Activated CD4-positive, alpha-beta T cell treated with anti-CD3 and anti-CD28 coated beads, Interleukin-2, amount 50 U/mL, for 1 hour (primary cell): ENCODE results near the gene BARX1.
A peak's percentile ranks its signal among the peaks of the same experiment; 100 is the strongest.
"Not testable (repeated sequence)": the region's sequence is repeated elsewhere in the genome, so short reads cannot be mapped to it uniquely, and the experiment has no call there.

Experiments
- DNase-seq: peaks from one replicate; pipeline ENCODE4 v3.0.0-alpha.2; 2020

Gene BARX1, protein sequence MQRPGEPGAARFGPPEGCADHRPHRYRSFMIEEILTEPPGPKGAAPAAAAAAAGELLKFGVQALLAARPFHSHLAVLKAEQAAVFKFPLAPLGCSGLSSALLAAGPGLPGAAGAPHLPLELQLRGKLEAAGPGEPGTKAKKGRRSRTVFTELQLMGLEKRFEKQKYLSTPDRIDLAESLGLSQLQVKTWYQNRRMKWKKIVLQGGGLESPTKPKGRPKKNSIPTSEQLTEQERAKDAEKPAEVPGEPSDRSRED

DNA sequence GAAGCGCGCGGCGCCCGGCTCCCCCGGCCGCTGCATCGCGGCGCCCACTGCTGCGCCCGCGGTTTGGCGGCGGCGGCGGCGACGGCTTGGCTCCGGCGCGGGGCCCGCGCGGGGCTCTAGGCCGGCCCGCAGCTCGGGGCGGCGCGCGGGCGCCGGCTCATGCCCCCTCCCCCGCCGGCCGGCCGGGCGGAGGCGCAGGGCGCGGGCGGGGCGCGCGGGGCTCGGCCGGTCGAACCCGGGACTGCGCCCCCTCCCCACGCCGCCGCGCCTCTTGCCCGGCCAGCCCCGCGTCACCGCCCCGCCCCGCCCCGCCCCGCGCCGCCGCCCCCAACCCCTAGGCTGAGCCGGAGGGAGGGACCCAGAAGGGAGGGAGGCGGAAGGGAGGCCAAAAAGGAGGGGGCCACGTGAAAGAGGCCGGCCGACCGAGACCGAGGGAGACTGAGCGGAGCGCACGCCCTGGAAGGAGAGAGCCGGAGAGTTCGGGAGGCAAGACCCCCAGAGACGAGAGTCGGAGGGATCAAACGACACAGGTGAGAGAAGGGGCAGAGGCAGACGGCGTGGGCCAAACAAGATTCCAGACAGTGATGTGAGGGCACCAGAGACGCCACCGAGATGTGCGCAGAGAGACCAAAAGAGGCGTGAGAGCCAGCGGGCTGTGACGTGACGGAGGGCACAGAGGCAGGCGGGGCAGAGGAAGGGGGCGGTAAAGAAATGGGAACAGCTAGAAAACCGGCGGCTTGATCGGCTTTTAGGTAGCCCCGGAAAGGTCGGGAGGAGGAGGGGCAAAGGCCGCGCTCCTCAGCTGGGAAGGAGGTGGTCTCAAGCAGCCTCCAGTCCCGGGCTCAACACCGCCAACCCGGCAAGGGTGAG lies at the start of gene BARX1:
Gene BARX1 (minus strand): TSS at position 245 of the 870 bp plus-strand sequence. CDS start 209 bp downstream, at position 36.
- DNase-seq: peak; percentile 39

- DNase-seq: no peak
Measured at GRCh38 chr9:94002316-94003140, 47.4 kb upstream of the BARX1 start.

DNA sequence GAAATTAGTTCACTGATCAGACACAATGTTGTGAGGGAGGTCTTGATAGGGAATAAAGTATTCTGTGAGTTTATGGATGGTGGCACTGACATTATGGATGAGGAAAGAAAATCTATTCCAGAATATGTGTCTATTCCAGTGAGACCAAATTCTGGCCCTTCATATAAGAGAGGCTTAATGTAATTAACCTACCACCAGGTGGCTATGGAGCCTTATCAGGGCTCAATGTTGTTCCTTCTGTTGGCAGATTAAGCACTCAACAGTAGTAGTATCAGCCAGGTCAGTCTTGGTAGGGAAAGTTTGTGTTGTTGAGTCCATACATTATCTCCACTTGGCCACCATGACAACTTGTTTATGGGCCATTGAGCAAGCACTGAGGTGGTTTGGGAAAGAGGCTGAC lies 41.7 kb upstream of the BARX1 start:
- DNase-seq: no peak

DNA sequence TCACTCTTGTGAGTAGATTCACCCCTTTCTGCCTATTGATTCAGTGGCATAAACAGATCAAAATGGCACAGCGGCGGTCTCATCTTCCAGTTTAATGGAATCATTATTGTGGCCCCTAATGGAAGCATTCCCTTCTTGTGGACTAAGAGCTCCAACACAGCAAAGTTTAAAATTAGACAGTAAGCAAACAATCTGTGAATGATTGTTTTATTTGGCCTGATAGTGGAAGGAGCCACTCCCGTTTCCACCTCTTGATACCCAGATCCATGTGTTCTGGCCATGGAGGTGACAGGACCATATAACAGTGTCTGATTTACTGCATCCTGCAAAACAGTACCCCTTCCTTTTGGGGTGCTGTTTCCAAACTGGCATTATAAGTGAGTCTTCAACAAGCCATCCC lies 41.2 kb upstream of the BARX1 start:
- DNase-seq: no peak

- DNase-seq: no peak
Measured at GRCh38 chr9:93994545-93994944, 39.4 kb upstream of the BARX1 start.

DNA sequence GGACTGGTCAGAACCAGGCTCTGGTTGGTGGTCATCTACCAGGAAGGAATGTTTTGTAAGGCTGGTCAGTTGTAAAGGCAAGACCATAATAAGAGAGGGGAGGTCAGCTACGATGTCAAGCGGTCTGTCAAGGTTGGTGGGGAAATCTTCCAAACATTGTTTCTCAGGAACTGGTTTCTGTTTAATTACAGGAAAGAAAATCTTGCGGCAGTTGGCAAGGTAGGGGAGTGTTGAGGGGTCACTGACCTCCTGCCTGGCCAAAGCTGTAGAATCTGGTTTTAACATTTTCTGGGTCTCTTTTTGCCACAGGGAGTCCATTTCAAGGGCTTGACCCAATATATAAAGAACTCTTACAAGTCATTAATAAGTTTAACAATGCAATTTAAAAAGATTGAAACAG lies 39.0 kb upstream of the BARX1 start:
- DNase-seq: no peak

GRCh38 chr9:93992830-93993229 lies 37.7 kb upstream of the BARX1 start:
- no peak for DNase-seq

- DNase-seq: no peak
Measured at GRCh38 chr9:93990448-93990847, 35.3 kb upstream of the BARX1 start.

GRCh38 chr9:93988056-93988455 lies 32.9 kb upstream of the BARX1 start:
- DNase-seq: no peak

DNA sequence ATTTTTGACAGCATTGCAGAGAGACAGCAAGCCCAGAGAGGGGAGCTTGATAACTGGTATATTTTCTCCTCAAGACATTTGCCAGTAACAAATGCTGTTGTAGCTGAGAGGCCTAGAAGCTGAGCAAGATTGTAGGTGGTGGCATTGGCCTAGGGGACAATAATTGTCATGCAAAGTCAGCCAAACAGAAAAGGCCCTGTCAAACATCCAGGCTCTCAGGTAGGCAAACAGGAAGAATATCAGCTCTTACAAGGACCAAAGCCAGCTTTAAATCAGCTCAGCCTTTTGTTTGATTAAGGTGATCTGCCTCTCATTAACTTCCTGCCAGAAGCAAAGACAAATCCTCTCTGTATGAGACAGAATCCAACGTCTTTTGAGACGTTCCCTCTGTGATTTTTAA lies 29.7 kb upstream of the BARX1 start:
- no peak for DNase-seq

GRCh38 chr9:93983875-93984274 lies 28.7 kb upstream of the BARX1 start:
- DNase-seq: no peak

GRCh38 chr9:93979721-93980120 lies 24.6 kb upstream of the BARX1 start:
- no peak for DNase-seq

DNA sequence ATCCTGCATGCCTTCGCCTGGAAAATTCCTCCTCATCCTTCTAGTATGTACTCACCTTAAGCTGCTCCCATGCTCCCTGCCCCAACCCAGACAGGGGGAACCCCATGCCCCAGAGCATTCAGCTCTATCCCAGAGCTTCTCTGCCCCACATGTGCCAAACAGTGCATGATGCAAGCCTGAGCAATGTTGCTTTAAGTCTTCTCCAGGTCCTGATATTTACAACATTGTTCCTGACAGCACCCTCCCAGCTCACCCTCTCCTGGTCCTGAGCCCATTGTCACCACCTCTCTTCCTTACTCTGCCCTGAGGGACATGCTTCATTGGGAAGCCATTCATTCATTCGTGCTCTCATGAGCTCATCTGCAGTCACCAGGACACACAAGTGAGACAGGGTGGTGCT lies 23.4 kb upstream of the BARX1 start:
- DNase-seq: no peak

GRCh38 chr9:93976973-93977372 lies 21.8 kb upstream of the BARX1 start:
- DNase-seq: no peak

DNA sequence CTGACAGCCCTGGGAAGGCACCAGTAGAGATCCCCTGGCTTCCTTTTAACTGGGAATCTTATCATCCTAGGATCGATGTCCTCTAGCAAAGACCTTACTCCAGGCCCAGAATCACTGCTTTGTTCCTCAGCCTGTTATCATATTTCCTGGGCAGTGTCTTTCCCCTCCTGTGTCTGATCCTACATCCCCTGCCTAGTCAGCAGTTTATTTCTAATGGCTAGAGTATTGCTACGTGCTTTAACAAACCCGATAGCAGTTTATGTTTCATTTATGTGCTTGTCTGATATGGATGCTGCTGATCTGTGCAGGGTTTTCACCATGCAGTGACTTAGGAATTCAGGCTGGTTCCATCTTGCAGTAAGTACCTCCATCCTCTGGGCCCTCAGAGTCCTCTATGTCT lies 20.9 kb upstream of the BARX1 start:
- DNase-seq: no peak

GRCh38 chr9:93975262-93975661 lies 20.1 kb upstream of the BARX1 start:
- no peak for DNase-seq

GRCh38 chr9:93974151-93974550 lies 19.0 kb upstream of the BARX1 start:
- DNase-seq: no peak

DNA sequence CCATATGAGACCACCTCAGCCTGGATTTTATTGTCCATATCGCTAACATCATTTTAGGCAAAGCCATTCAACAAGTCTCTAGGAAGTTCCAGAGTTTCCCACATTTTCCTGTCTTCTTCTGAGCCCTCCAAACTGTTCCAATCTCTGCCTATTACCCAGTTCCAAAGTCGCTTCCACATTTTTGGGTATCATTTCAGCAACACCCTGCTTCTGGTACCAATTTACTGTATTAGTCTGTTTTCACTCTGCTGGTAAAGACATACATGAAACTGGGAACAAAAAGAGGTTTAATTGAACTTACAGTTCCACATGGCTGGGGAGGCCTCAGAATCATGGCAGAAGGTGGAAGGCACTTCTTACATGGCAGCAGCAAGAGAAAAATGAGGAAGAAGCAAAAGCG lies 17.5 kb upstream of the BARX1 start:
- DNase-seq: not testable (repeated sequence)

DNA sequence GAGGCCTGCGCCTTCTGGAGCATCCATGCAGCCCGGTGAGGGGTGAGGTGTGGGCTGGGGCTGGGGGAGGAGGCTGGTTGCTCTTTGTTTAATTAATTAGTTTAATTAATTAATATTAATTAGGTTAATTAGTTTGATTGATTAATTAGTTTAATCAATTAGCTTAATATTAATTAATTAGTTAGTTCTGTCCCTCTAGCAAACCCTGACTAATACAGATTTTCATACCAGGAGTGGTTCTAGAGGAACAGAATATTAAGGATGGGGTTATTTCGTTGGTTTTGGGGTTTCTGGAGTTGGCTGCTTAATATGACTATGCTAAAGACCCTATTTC lies 14.1 kb upstream of the BARX1 start:
- no peak for DNase-seq

DNA sequence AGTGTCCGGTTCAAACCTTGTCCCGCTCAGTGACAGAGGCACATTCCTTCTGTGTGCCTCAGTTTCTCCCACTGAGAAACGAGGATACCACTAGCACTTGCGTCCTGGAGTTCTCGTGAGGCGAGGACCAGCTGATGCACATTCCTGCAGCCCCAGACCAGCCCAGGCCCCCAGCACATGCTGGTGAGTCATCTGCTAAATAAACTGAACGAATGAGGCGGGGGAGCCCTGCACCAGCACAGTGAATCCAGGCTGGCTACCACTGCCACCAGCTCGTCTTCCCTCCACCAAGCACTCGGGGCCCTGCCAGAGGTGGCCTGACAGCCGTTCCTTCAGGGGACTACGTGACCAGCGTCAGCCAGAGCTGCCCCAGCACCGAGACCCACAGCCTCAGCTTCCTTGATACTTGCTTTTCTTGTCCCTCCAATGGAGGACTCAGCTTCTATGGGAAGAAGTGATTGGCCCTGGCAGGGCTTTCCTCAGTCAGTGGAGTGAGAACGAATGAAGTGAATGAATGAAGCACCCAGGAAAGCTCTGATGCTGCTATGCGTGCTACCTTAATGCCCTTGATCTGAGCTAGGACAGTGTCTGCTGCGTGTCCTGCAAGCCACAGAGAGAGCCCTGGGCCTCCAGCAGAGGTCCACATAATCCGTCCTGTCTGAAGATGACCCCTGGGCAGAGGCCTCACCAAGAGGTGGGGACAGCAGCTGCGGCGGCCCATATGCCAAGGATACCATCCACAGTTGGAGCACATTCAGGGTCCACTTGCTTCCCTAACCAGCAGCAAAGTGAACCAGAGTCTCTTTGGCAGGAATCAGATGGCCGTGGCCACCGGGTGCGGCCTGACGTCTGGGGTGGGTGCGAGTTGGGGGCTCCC lies 13.5 kb upstream of the BARX1 start:
- no peak for DNase-seq

DNA sequence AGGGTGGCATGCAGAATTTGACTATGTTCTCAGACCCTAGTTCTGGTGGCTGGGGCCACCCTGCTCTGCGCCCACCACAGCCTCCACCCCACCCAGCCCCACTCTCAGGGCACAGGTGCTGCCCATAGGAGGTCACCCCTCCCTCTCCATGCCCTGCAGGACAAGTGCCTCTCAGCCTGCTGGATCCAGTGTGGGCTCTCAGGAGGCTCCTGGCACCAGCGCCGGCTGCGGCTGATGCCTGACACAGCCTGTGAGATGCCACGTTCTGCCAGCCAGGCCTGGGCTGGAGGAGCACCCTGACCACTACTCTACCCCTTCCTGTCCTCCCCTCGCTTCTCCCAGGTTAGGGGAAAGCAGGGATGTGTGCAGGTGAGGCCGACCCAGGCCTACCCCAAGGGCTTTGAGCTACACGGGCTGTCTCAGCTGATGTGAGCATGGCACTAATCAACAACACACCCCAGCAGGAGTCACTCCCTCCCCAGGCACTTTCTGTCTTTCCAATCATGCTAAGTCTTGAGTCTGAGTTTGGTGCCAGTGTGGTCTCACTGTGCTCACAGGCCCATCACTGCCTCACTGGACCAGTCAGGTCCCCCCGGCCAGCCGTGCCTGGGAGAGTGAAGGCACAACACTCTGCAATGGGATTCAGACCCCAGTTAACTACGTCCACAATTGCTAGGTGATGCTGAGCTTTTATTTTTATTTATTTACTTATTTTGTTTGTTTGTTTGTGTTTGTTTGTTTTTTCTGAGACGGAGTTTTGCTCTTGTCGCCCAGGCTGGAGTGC lies 12.1 kb upstream of the BARX1 start:
- no peak for DNase-seq
